MCF 10A (cell line): Measurements from ENCODE around the gene ZSWIM7. TPM values are rescaled to one million over a fixed set of nuclear protein-coding genes. Genes with fewer than 3 reads are reported as not detected.

Experiments used
- BruUV-seq: library from RNA; stranded (reverse); fragments of 400-500 nt; replicated peaks from 2 replicates; lab custom pipeline; 2021; lab: Mats Ljungman, UMichigan
- CTCF ChIA-PET: fragments of 300-600 bp; sonication (Branson Sonifier 250); formaldehyde crosslinking; extraction: SDS; loops from one replicate; lab custom pipeline; 2021; ENCODE audit warnings: antibody characterized with exemption, inconsistent platforms; lab: Yijun Ruan, JAX
- POLR2A ChIA-PET: fragments of 300-600, 350-650 bp; sonication (Branson Sonifier 250); formaldehyde crosslinking; extraction: SDS; loops from one replicate; lab custom pipeline; 2020; ENCODE audit warnings: antibody characterized with exemption, inconsistent platforms; lab: Yijun Ruan, JAX
- DNase-seq: peaks from one replicate; pipeline ENCODE4 v3.0.0-alpha.2; 2018; ENCODE audit not compliant: unreplicated experiment
- H3K27ac Mint-ChIP-seq: one replicate; pipeline ENCODE4 v1.8.0; 2022; ENCODE audit warnings: mild to moderate bottlenecking, low read depth, mixed read lengths; ENCODE audit not compliant: unreplicated experiment
- H3K27me3 Mint-ChIP-seq: one replicate; pipeline ENCODE4 v1.8.0; 2022; ENCODE audit warnings: mixed read lengths; ENCODE audit not compliant: insufficient read depth, unreplicated experiment
- H3K36me3 Mint-ChIP-seq: one replicate; pipeline ENCODE4 v1.8.0; 2022; ENCODE audit warnings: mild to moderate bottlenecking, moderate library complexity, mixed read lengths; ENCODE audit not compliant: insufficient read depth, unreplicated experiment
- H3K4me1 Mint-ChIP-seq: one replicate; pipeline ENCODE4 v1.8.0; 2022; ENCODE audit warnings: mixed read lengths; ENCODE audit not compliant: insufficient read depth, unreplicated experiment
- H3K4me3 Mint-ChIP-seq: one replicate; pipeline ENCODE4 v1.8.0; 2022; ENCODE audit warnings: mild to moderate bottlenecking, moderate library complexity, mixed read lengths; ENCODE audit not compliant: unreplicated experiment
- H3K9me3 Mint-ChIP-seq: one replicate; pipeline ENCODE4 v1.8.0; 2022; ENCODE audit warnings: mixed read lengths; ENCODE audit not compliant: unreplicated experiment
- intact Hi-C: fragments of 100-400 bp; cut with micrococcal nuclease; formaldehyde crosslinking; loops from 2 replicates; pipeline ENCODE4 v1.14.1; 2022
- total RNA-seq: library from RNA; stranded (reverse); gene quantifications from 2 replicates; pipeline ENCODE4 v1.2.3, GENCODE V29; 2022
- TF ChIP-seq, protein P1 (sequence below): fragments of 200-600 bp; IDR thresholded peaks from one replicate; pipeline ENCODE4 v1.8.0; 2022; ENCODE audit warnings: antibody characterized with exemption, mild to moderate bottlenecking; ENCODE audit not compliant: unreplicated experiment

Gene ZSWIM7
- total RNA-seq, 1 experiment from 2014 or later = 44.1 TPM

DNA sequence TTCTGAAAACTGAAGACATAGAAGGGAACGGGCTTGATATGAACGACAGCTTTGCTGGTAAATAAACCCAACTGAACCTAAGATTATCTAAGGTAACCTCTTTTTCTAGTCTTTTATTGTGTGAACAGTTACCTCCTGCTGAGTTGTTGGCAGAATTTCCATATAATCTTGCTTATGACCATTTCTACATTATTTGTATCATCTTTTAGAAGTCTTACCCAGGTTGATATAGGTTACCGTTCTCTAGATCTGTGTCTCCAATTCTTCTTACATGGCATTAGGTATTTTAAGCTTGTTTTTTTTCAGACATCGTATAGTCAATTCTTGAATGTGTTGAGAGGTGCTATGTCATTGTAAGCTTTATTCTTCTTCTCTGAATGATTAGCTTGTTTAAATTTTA is 24.4 kb upstream of the ZSWIM7 start:
- POLR2A ChIA-PET = interaction anchor here (0.7 kb wide), 1 partner anchor 10 kb away, joined by 3 read pairs; no protein-coding TSS in a partner anchor
- DNase-seq = no peak
- intact Hi-C loops = no loop called here

DNA sequence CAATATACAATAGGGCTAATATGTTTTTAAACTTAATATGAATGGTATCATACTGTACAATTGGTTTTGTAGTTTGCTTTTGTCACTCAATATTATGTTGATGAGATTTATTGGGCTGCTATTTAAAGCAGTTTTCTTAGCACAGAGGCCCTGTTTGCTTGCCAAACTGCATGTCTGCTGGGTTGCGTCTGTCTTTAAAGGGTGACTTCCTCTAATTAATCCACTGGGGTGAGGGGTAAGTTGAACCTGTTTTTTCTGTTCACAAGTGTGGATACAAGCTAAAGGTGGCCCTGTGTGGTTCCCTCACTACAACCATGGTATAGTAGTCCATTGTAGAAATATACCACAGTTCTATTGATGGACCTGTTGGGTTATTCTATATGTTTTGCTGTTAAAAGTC is 19.8 kb upstream of the ZSWIM7 start:
- no peaks in the 10 kb centered on the region for H3K27me3 Mint-ChIP-seq
- ChIA-PET POLR2A (interaction anchor here (0.6 to 2.5 kb wide), 2 partner anchors 8 to 19 kb away, joined by 3 to 9 read pairs; no protein-coding TSS in a partner anchor), CTCF (no interaction called here)
- H3K4me1 Mint-ChIP-seq = peaks cover 5% of the 10 kb centered on the region
- no peak overlapping the region for H3K27ac Mint-ChIP-seq
- DNase-seq = no peak
- H3K9me3 Mint-ChIP-seq = no peaks in the 10 kb centered on the region
- intact Hi-C loops = no loop called here
- peaks cover 94% of the 10 kb centered on the region for H3K36me3 Mint-ChIP-seq
- TF ChIP-seq, protein P1, sequence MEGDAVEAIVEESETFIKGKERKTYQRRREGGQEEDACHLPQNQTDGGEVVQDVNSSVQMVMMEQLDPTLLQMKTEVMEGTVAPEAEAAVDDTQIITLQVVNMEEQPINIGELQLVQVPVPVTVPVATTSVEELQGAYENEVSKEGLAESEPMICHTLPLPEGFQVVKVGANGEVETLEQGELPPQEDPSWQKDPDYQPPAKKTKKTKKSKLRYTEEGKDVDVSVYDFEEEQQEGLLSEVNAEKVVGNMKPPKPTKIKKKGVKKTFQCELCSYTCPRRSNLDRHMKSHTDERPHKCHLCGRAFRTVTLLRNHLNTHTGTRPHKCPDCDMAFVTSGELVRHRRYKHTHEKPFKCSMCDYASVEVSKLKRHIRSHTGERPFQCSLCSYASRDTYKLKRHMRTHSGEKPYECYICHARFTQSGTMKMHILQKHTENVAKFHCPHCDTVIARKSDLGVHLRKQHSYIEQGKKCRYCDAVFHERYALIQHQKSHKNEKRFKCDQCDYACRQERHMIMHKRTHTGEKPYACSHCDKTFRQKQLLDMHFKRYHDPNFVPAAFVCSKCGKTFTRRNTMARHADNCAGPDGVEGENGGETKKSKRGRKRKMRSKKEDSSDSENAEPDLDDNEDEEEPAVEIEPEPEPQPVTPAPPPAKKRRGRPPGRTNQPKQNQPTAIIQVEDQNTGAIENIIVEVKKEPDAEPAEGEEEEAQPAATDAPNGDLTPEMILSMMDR = no peak
- no peak overlapping the region for H3K4me3 Mint-ChIP-seq
- BruUV-seq = no TSS peak

More for the DNA sequence above, 24.4 kb upstream of the ZSWIM7 start:
- CTCF ChIA-PET = interaction anchor here (0.8 to 1.0 kb wide), 2 partner anchors 9 to 11 kb away, joined by 4 to 5 read pairs; no protein-coding TSS in a partner anchor
- H3K4me1 Mint-ChIP-seq = peaks cover 27% of the 10 kb centered on the region
- no peak overlapping the region for H3K4me3 Mint-ChIP-seq
- H3K27me3 Mint-ChIP-seq = no peaks in the 10 kb centered on the region
- H3K36me3 Mint-ChIP-seq = peaks cover 98% of the 10 kb centered on the region
- BruUV-seq = no TSS peak
- TF ChIP-seq, protein P1 = no peak
- H3K9me3 Mint-ChIP-seq = no peaks in the 10 kb centered on the region
- no peak overlapping the region for H3K27ac Mint-ChIP-seq

DNA sequence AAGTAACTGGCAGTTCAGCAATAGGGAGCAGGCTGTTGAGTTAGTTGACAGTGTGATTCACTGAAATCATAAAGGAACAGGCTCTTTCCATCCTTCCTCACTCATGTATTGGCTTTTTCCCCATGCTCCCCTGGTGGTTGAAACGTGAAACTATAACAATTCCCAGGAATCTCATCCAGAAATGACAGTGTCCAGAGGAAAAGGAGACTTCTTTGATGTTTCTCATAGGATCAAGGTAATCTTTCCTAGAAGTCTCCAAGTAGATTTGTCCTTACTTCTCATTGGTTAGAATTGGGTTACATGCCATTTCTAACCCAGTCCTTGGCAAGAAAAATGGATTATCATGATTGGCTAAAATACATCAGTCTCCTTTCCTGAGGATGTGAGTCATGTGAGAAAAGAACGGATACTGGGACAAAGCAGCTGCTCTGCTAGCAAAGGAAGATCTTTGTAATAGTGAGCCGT is 14.5 kb upstream of the ZSWIM7 start:
- Mint-ChIP-seq H3K36me3 (peaks cover 86% of the 10 kb centered on the region), H3K27me3 (no peaks in the 10 kb centered on the region), H3K27ac (no peak overlapping the region), H3K4me3 (no peak overlapping the region), H3K4me1 (peaks cover 5% of the 10 kb centered on the region), H3K9me3 (no peaks in the 10 kb centered on the region)
- ChIA-PET CTCF (interaction anchor here (0.7 to 2.0 kb wide), 6 partner anchors 10 to 199 kb away, joined by 3 to 6 read pairs (median 4); no protein-coding TSS in a partner anchor), POLR2A (interaction anchor here (0.6 to 5.2 kb wide), 4 partner anchors 10 to 185 kb away, joined by 3 to 22 read pairs (median 3); partner anchors contain the start of genes TTC19 and ZSWIM7)
- peak; percentile 71 for DNase-seq
- intact Hi-C loops = no loop called here
- no TSS peak for BruUV-seq
- TF ChIP-seq, protein P1 = peak; percentile 46

DNA sequence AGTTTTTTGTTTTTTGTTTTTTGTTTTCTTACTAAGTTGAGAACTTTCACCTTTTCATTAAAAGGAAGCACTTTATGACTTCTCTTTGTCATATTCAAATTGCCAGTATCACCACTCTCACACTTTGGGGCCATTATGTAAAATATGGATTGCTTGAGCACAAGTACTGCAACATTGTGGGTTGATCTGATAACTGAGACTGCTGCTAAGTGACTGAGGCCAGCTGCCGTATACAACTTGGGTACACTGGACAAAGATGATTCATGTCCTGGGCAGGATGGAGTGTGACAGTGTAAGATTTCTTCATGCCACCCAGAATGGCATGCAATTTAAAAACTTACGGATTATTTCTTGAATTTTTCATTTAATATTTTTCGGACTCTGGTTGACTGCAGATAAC is 7.9 kb upstream of the ZSWIM7 start:
- DNase-seq = no peak
- no TSS peak for BruUV-seq
- intact Hi-C loops = no loop called here
- POLR2A ChIA-PET = interaction anchor here (0.9 kb wide), 1 partner anchor 8 kb away, joined by 3 read pairs; the partner anchor contains the start of gene ZSWIM7
- peaks cover 10% of the 10 kb centered on the region for H3K4me1 Mint-ChIP-seq
- no peak overlapping the region for H3K4me3 Mint-ChIP-seq
- no peaks in the 10 kb centered on the region for H3K27me3 Mint-ChIP-seq
- H3K9me3 Mint-ChIP-seq = no peaks in the 10 kb centered on the region
- TF ChIP-seq, protein P1 = no peak
- peaks cover 96% of the 10 kb centered on the region for H3K36me3 Mint-ChIP-seq
- CTCF ChIA-PET = no interaction called here
- H3K27ac Mint-ChIP-seq = no peak overlapping the region
